Measurements from ENCODE around the gene DLGAP4. TPM values are rescaled to one million over a fixed set of nuclear protein-coding genes. Genes with fewer than 3 reads are reported as not detected.

DLGAP4 gene
- total RNA-seq, 1 experiment from 2014 or later = 40.3 TPM

- H3K4me2 ChIP-seq (ENCODE audit: low read length) = no peak overlapping the region
- no peak for ATAC-seq
- ChIA-PET POLR2A (no interaction called here), CTCF (no interaction called here), RAD21 (ENCODE audit: low non-redundant PET in 1 of 2, low total read pairs in 2 of 2, uncharacterized antibody in 2 of 2, unreplicated experiment in 2 of 2) (no interaction called here)
- H3K9ac ChIP-seq (ENCODE audit: low read length) = no peak overlapping the region
- H3K4me3 ChIP-seq (replicated peaks in 1 of 2; ENCODE audit: low read depth in 1 of 2, low read length in 2 of 2) = no peak overlapping the region
- TF ChIP-seq SRF (IDR thresholded peaks at IDR 0.05; ENCODE audit: low read depth) (no peak), RAD21 (IDR thresholded peaks at IDR 0.05; ENCODE audit: low read depth) (no peak), ZNF274 (IDR thresholded peaks at IDR 0.05; ENCODE audit: low read depth, low read length) (no peak), JUND (IDR thresholded peaks at IDR 0.05) (no peak), CEBPB (IDR thresholded peaks at IDR 0.05; ENCODE audit: low read depth) (no peak), ZFX (IDR thresholded peaks at IDR 0.05) (no peak), SP1 (IDR thresholded peaks at IDR 0.05; ENCODE audit: low read depth) (no peak), REST (IDR thresholded peaks at IDR 0.05; ENCODE audit: low read depth) (no peak)
- H3K9me2 ChIP-seq (ENCODE audit: insufficient read depth) = no peaks in the 10 kb centered on the region
- DNase-seq (ENCODE audit: low read depth, low spot score) = no peak
- no TSS peak for BruUV-seq (replicated peaks)
- H2AFZ ChIP-seq (ENCODE audit: low read depth, low read length, poor library complexity, severe bottlenecking) = no peak overlapping the region
- H3K36me3 ChIP-seq (ENCODE audit: control insufficient read depth in 1 of 2, insufficient read depth in 2 of 2, low read length in 2 of 2) = no peaks in the 10 kb centered on the region
- no peaks in the 10 kb centered on the region for H4K20me1 ChIP-seq (ENCODE audit: insufficient read depth)
- peaks cover 32% of the 10 kb centered on the region for H3K27me3 ChIP-seq (ENCODE audit: insufficient read depth, low read length)
- intact Hi-C loops (cut with micrococcal nuclease) = no loop called here
- no peaks in the 10 kb centered on the region for H3K9me3 ChIP-seq (ENCODE audit: control insufficient read depth in 1 of 2, insufficient read depth in 1 of 2, low read depth in 1 of 2, low read length in 2 of 2)
- H3K27ac ChIP-seq (ENCODE audit: low read depth, low read length) = no peak overlapping the region
- no peaks in the 10 kb centered on the region for H3K79me2 ChIP-seq (ENCODE audit: insufficient read depth, low read length)
- no peaks in the 10 kb centered on the region for H3K4me1 ChIP-seq (ENCODE audit: control insufficient read depth in 1 of 2, insufficient read depth in 2 of 2, low read length in 2 of 2)
These were observed 8.5 kb upstream of the DLGAP4 start for GRCh38 chr20:36297656-36298055.

GRCh38 chr20:36298061-36298460 lies 8.1 kb upstream of the DLGAP4 start:
- Histone ChIP-seq H3K4me2 (ENCODE audit: low read length) (no peak overlapping the region), H3K4me3 (replicated peaks in 1 of 2; ENCODE audit: low read depth in 1 of 2, low read length in 2 of 2) (no peak overlapping the region), H3K36me3 (ENCODE audit: control insufficient read depth in 1 of 2, insufficient read depth in 2 of 2, low read length in 2 of 2) (no peaks in the 10 kb centered on the region), H3K9me3 (ENCODE audit: control insufficient read depth in 1 of 2, insufficient read depth in 1 of 2, low read depth in 1 of 2, low read length in 2 of 2) (no peaks in the 10 kb centered on the region), H2AFZ (ENCODE audit: low read depth, low read length, poor library complexity, severe bottlenecking) (no peak overlapping the region), H4K20me1 (ENCODE audit: insufficient read depth) (no peaks in the 10 kb centered on the region), H3K79me2 (ENCODE audit: insufficient read depth, low read length) (no peaks in the 10 kb centered on the region), H3K9ac (ENCODE audit: low read length) (no peak overlapping the region), H3K4me1 (ENCODE audit: control insufficient read depth in 1 of 2, insufficient read depth in 2 of 2, low read length in 2 of 2) (no peaks in the 10 kb centered on the region), H3K9me2 (ENCODE audit: insufficient read depth) (no peaks in the 10 kb centered on the region), H3K27ac (ENCODE audit: low read depth, low read length) (no peak overlapping the region), H3K27me3 (ENCODE audit: insufficient read depth, low read length) (peaks cover 35% of the 10 kb centered on the region)
- no peak for DNase-seq (ENCODE audit: low read depth, low spot score)
- ATAC-seq = no peak
- intact Hi-C loops (cut with micrococcal nuclease) = no loop called here
- RAD21 ChIA-PET (ENCODE audit: low non-redundant PET in 1 of 2, low total read pairs in 2 of 2, uncharacterized antibody in 2 of 2, unreplicated experiment in 2 of 2) = no interaction called here
- POLR2A ChIA-PET = no interaction called here
- BruUV-seq (replicated peaks) = no TSS peak
- CTCF ChIA-PET = no interaction called here
- no peak for TF ChIP-seq JUND (IDR thresholded peaks at IDR 0.05)
- no peak for TF ChIP-seq SIN3A (IDR thresholded peaks at IDR 0.05; ENCODE audit: low read depth)
- no peak for TF ChIP-seq FOSL1 (IDR thresholded peaks at IDR 0.05; ENCODE audit: low read depth)
- TF ChIP-seq CBX3 (IDR thresholded peaks at IDR 0.05; ENCODE audit: low read depth) = no peak
- no peak for TF ChIP-seq REST (IDR thresholded peaks at IDR 0.05; ENCODE audit: low read depth)
- no peak for TF ChIP-seq MAX (IDR thresholded peaks at IDR 0.05)
- no peak for TF ChIP-seq EZH2phosphoT487 (IDR thresholded peaks at IDR 0.05; ENCODE audit: borderline replicate concordance)
